HG03571 (cell line): ENCODE measurements around the gene TIGD1.

Experiments
- ATAC-seq: cut with Tn5 transposase; IDR thresholded peaks from one replicate; pipeline ENCODE4 v1.9.1; 2021; ENCODE audit not compliant: unreplicated experiment

The TIGD1 gene

DNA sequence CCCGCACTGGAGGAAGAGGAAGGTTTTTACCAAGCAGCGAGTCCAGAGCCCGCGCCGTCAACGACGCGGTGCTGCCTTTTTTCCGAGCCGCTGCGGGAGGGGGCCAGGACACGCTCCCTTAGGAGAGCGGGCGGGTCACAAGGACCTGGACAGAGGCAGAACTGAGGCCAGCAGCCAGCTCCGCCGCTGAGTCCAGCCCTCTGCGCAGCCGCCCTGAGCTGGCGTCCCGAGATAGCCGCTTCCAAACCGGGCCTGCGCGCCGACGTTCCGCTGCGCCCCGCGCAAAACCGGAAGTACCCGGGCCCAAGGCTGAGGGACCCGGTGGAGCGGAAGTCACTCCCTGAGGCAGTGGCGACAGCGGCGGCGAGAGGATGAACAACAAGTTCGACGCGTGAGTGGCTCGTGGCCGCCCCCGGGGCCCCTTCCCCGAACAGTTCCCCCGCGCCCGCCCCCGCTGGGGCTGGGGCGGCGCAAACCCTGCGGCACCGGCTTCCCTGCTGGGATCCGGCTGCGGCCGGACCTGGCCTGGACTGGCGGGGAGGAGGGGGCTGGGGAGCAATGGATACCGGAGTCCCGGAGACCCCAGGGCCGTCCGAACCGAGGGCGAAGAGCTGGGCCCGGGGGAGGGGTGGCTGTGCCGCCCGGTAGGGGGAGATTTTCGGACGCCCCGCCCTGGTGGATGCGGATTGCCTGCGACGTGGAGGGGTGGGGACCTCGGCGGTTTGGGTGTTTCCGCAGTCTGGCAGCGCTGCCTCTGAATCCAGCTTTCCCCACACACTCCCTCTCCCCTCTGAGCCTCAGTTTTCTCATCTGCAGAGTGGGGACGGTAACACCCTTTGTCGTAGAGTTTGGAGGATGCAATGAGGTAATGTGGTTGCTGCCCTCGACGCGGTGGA is at the start of gene TIGD1, which contains the start of gene EIF4E2:
Gene TIGD1 (minus strand): TSS at position 204 of the 896 bp plus-strand sequence. CDS start 675 bp downstream, outside the sequence.
Gene EIF4E2 (plus strand): TSS at position 336 of the 896 bp plus-strand sequence. CDS start 36 bp downstream, at position 372.
- peak; percentile 93 for ATAC-seq

DNA sequence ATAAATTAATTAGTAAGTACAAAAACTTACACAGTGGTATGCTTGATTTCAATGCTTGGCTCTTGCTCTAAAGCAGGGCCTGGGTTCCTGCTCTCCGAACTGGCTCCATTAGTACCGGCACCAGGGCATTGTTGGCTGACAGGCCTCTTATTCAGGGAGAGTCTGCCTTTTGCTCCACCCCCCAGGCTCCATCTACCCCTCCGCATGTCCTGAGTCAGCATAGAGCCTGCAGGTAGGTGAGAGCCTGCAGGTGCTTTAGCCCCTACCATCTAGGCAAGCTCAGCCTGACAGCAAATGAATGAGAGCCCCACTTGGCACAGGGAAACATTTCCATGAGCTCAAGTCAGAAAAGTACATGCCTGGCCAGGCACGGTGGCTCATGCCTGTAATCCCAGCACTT is 47.9 kb upstream of the TIGD1 start:
- ATAC-seq = no peak

DNA sequence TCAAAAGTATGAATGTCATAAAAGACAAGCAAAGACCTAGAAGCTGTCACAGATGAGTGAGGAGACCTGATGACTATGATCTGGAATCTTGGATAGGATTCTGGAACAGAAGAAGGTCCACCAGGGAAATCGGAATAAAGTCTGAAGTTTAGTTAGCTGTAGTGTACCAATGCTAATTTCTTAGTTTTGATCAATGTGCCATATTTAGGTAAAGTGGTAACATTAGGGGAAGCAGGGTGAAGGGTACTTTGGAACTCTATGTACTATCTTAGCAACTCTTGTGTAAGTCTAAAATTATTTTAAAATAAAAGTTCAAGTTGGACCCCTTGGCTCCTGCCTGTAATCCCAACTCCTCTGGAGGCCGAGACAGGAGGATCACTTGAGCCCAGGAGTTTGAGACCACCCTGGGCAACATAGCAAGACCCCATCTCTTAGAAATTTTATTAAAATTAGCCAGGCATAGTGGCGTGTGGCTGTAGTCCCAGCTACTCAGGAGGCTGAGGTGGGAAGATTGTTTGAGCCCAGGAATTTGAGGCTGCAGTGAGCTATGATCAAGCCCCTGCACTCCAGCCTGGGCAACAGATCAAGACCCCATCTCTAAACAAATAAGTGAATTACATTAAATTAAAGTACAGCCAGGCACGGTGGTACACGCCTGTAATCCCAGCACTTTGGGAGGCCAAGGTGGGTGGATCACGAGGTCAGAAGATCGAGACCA is 47.2 kb upstream of the TIGD1 start:
- ATAC-seq = no peak

DNA sequence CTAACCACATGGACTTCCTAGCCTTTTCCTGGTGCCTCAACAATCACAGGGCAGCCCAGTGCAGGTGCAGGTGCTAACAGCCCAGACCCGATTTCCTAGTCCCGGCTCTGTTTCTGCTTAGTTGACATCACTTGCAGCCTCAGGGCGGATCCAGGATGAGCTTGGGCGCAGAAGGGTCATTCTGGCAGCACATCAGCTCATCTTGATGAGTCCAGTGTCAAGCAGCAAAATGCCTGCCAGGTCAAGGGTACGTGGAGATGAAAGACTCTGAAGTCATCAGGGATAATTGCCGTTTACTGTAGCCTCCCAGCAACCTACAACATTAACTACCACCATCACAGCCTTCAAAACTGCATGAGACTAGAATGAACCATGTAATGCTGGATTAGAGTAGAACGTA is 43.6 kb upstream of the TIGD1 start:
- ATAC-seq = no peak

DNA sequence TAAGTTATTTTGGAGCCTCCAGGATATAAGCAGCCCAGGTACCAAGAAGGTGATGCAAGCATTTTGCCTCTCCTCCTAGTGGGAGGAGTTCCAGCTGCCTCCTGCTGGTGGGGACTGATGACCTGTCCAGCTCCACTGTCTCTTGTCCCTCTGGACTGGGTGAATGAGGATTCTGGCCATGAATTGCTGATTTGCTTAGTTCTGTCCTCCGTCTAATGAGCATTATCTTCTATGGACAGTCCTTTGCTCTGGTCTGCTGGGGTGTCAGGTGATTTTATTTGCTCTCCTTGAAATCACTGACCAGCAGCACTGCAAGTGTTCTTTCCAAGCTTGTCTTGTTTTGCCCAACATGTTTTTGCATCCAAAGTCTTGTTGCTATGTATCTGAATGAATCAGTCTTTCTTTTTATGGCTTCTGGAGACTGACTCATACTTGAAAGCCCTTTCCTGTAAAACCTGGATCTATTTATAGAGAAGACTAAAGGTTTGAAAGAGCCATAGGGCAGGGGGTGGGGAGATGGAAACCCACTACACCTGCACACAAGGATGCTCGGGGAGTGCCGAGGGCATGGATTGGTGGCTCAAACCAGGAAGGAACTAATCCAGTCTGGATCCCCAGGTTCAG is 42.5 kb upstream of the TIGD1 start:
- ATAC-seq = no peak

DNA sequence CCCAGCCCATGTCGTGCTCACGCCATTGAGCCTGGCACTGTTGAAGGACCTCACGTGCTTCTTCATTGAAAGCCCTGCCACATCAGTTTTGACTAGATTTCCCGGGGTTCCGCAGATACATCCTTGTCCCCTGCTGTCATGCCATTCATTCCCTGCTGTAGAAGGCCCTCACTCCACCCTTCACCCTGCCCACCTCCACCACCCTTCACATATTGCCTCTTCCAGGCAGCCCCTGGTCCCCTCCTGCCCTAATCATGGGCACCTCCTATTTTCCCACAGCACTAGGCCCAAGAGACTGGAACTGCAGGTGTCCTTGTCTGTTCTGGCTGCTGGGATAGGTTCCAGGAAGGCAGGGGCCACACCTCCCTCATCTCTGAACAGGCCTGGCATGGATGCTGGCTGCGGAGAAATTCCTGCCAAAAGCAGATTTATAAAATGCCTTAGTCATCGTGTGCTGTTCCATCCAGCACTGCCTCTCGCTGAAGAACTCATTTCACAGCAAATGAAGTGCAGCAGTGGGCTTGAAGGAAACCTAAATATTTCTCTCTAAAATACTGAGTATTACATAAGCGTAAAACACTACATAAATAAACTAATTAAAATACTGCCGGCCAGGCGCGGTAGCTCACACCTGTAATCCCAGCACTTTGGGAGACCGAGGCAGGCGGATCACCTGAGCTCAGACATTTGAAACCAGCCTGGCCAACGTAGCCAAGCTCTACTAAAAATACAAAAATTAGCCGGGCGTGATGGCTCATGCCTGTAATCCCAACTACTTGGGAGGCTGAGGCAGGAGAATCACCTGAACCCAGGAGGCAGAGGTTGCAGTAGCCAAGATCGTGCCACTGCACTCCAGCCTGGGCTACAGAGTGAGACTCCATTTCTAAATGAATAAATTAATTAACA is 38.6 kb upstream of the TIGD1 start:
- no peak for ATAC-seq

DNA sequence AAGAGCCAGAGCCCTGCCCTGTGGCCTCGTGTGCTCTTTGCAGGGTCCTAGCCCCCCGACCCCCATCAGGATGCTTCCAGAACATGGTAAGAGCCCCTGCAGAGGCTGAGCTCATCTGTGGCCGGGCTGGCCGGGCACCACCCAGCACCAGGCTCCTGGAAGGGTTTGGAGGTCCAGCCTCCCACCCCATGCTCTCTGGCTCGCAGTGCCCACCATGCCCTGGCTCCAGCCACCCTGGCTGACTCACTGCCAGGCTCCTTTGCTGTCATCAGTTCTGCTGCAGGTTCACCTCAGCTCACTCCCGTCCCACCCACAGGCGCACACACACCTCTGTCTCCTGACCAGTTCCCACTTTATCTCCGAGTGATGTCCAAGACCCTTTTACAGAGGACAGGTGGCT is 37.7 kb upstream of the TIGD1 start:
- no peak for ATAC-seq

DNA sequence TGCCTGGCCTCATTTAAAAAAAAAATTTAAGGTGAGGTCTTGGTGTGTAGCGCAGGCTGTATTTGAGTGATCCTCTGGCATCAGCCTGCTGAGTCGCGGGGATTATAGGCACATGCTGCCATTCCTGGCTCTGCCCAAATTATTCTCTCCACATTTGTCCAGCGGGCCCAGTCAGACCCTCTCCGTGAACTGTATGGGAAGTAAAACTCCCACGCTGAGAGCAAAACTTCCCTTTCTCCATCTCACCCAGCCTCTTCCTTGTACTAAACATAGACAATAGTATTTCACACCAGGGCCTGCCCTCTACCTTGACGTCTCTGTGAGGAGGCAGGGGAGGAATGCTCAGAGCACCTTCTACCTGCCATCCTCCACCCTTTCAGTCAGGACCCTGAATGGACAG is 37.2 kb upstream of the TIGD1 start:
- no peak for ATAC-seq

DNA sequence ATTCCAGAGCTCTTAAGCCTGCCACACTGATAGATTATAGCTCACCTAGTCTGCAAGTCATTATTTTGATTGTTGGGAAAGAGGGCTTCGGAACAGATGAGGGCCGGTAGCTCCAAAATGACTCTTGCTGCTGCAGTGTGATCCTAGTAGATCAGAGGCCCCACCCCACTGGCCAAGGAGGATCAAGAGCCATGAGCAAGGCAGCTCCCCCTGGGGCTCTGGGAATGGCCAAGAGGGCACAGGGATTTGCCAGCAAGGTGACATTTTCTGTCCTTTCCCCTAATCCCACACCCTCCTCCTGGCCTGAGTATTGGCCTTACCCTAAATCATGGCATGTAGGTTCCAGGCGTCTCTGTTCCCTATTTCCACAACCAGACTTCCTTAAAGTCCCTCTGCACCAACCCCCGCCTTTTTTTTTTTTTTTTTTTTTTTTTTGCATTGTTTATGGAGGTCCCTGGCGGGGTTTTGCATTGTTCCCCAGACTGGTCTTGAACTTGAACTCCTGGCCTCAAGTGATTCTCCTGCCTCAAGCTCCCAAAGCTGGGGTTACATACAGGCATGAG is 36.7 kb upstream of the TIGD1 start:
- ATAC-seq = no peak

DNA sequence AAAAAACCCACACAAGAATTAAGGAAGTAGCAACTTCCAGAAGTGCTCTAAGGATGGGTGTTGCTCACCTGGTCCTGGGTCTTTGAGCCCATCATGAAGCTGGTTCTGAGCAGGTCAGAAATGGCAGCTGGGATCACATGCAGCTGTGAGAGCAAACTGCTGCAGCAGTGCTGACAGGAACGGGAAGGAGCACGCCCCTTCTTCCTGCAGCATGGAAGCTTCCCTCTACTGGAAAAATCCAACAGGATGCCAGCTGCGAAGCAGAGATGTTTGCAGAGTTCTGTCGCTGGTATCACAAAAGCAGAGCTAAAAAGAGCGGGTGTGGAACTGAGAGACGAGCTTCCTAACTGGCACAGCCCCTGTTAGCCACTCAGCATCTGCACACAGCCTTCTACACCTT is 33.9 kb upstream of the TIGD1 start:
- ATAC-seq = no peak

DNA sequence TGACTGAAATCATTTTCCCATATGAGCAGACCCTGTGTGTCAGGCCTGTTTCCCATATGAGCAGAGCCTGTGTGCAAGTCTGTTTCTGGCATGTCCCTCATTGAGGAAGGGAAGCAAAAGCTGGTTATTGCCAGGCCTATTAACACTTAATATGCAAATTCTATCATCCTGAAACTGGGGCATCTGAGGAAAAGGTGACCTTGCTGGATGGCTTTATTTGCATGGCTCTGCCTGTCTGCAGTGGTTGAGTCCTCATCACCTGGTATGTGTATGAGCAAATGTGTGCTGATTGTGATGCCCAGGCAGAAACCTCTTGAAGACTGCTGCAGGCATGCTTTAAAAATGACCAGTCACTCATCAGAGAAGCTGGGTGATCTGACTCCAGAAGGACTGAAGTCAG is 31.4 kb upstream of the TIGD1 start:
- no peak for ATAC-seq

DNA sequence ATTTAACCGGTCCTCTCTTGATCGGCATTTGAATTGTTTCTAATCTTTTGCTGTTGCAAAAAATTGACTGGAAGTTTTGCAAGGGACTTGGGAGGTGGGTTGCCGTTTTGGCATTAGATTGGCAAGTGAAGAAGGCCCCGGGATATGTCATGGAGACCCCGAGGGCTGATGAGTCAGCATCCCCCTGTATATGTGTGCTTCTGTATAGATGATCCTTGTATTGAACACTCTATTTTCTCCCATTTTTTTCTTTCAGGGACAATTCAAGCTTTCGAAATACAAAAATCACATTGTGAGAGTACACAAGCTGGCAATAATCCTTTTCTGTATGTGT is 30.3 kb upstream of the TIGD1 start:
- ATAC-seq = no peak

DNA sequence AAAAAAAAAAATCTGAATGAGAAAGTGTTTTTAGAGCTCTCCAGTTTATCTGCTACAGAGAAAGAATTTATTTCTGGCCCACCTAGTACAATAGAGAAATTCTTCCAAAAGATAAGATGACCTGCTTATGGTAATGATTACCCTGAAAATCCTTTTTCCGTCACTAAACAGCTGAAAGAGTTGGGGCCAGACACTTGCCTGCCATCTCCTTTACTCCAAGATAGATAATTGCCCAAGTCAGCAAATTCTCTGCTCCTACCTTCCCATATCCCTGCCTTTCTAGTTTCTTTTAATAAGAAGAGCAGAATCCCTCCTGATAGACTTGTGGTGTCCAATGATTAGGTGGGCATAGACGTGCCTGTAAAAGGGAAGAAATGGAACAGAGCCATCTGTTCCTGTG is 28.3 kb upstream of the TIGD1 start:
- ATAC-seq = no peak

DNA sequence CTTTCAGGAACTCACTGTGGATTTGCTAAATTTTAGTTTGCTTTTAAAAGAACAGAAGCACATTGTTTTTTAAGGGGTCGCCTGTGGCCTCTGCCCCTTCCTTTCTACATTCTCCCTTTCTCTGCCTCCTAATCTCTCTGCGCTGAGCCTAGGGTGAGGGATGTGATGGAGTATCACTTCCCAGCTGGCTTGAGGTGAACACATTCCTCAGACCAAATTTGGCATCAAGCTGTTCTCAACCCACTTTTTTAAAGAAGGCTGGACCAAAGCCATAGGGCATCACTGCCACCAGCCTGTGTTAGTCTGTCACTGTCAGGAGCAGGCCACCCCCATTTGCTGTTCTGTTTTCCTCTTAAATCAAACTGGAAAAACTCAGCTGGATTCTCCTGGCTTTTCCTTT is 27.5 kb upstream of the TIGD1 start:
- ATAC-seq = no peak

DNA sequence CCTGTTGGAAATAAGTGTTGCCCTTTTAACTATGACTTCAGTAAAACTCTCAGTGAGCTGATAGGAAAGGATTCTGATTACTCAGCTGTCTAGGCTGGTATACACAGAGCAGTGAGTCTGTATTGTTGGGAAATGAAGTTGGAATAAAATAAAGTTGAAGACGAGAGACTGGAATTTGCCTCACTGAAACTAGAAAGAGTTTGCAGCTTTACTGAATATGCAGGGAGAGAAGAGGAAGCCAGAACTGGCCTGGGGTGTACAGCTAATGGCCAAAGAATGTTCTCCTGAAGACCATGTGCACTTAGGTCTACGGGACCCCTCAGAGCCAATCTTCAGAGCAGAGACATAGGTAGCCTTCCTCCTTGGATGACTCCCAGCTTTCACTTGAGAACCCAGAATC is 26.6 kb upstream of the TIGD1 start:
- no peak for ATAC-seq

DNA sequence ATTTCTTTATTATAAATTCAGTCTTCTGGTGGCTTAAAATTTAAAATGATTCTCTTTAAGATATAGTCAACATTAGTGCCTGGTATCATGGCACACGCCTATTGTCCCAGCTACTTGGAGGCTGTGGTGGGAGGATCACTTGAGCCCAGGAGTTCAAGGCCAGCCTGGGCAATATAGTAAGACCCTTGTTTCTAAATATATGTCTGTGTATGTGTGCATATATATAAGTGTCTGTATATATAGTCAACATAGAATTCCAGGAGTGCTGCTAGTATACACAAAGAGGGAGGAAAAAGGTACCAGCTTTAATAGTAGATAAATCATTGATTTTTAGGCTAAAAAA is 25.0 kb upstream of the TIGD1 start:
- ATAC-seq = no peak

DNA sequence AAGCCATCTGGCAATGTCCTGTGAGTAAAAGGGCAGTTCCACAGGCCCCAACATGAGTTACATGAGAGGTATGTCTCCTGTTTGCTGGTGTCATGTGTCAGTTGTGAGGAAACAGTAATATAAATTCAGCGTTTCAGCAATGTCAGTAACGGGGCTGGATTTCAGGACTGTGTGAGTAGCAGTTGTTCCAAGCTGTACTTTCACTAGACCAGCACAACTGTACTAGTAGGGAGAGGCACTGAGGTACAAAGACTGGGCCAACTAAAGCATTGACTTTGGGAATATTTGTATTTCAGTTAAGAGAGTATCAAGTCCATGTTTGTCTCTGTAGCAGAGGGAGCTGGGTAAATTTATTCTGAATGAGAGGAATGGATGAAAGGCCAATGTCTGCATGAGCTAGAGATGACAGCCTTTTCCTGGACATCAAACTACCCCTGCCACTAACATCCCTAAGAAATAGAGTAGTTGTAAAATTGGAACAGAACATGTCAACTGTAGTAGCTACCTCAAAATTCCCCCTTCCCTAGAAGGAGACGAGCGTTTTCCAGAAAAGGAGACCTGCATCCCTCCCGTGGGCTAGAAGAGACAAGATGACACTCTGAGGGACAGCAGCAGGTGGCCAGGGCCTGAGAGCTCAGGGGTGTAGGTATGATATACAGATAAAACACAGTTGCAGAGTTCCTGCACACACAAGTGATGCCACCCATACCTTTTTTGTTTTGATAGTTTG is 24.5 kb upstream of the TIGD1 start:
- no peak for ATAC-seq

DNA sequence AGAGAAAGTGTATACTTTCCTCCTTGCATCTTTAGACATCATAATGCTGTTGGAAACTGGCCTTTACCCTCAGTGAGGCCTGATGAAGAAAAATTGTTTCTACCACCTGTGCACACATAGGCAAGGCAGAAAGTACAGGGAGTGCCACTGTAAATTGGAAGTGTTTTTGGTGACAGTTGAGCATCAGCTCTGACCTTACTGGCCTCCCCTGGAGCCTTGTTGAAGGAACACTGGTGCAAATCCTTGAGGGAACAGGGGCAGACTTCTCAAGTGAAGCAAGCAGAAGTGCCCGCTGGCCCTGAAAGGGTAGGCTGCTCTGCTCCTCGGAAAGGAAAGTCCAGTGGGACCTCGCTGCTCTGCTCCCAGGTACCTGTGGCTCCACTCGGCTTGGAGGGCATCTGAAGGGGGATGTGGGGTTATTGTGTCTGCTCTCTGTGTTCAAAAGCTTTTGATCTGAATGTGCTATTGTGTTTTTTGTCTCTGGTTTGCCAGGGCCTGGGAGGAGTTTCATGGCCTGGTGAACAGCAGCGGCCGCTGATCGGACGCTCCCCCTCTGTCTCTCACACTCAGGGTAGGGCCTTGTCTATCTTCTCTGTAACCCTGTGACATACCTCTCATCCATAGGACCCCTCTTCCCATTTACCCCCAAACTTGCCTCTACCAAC is 23.5 kb upstream of the TIGD1 start:
- no peak for ATAC-seq

DNA sequence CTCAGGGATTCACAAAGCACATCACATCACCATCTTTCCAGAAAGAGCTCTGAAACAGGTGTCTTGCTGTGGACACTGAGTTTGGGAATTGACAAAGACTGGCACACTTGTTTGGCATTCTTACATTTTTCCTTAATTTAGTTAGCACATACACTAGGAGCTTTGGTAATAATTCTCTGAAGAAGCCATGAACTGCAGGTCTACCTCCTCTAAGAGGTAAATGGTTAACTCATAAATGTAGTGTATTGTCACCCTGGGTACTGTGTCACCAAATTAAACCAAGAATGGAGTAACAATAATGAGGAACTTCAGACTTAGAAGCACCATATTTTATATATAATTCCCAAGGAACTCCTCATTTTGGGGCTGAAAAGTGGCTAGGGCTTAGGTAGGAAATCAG is 22.7 kb upstream of the TIGD1 start:
- ATAC-seq = no peak
